GM19351 (cell line): Measurements from ENCODE around the gene CERS6.

ENCODE experiments used
- ATAC-seq: cut with Tn5 transposase; IDR thresholded peaks from one replicate; pipeline ENCODE4 v1.9.1; 2021; ENCODE audit warnings: mild to moderate bottlenecking, moderate library complexity; ENCODE audit not compliant: unreplicated experiment

CERS6 gene

GRCh38 chr2:168722592-168722991 lies 266.5 kb downstream of the CERS6 start:
- no peak for ATAC-seq

GRCh38 chr2:168723275-168723899 lies 267.3 kb downstream of the CERS6 start:
- no peak for ATAC-seq

GRCh38 chr2:168726375-168726774 lies 270.3 kb downstream of the CERS6 start:
- peak; percentile 72 for ATAC-seq

GRCh38 chr2:168727904-168728470 lies 271.9 kb downstream of the CERS6 start:
- ATAC-seq, result no peak

- no peak for ATAC-seq
Measured at GRCh38 chr2:168729455-168729854, 273.4 kb downstream of the CERS6 start.

- no peak for ATAC-seq
Measured at GRCh38 chr2:168730344-168730743, 274.3 kb downstream of the CERS6 start.

- ATAC-seq, result no peak
Measured at GRCh38 chr2:168731002-168731401, 274.9 kb downstream of the CERS6 start.

- no peak for ATAC-seq
Measured at GRCh38 chr2:168731616-168732015, 275.5 kb downstream of the CERS6 start.

- no peak for ATAC-seq
Measured at GRCh38 chr2:168732100-168732499, 276.0 kb downstream of the CERS6 start.

- no peak for ATAC-seq
Measured at GRCh38 chr2:168732506-168732905, 276.4 kb downstream of the CERS6 start.

GRCh38 chr2:168734199-168734760 lies 278.2 kb downstream of the CERS6 start:
- no peak for ATAC-seq

- ATAC-seq, result no peak
Measured at GRCh38 chr2:168736649-168737445, 280.8 kb downstream of the CERS6 start.

- no peak for ATAC-seq
Measured at GRCh38 chr2:168738062-168738461, 282.0 kb downstream of the CERS6 start.

- no peak for ATAC-seq
Measured at GRCh38 chr2:168740360-168740759, 284.3 kb downstream of the CERS6 start.

- ATAC-seq, result no peak
Measured at GRCh38 chr2:168740788-168741187, 284.7 kb downstream of the CERS6 start.

- no peak for ATAC-seq
Measured at GRCh38 chr2:168742258-168742932, 286.3 kb downstream of the CERS6 start.

GRCh38 chr2:168744844-168745243 lies 288.8 kb downstream of the CERS6 start:
- no peak for ATAC-seq

- no peak for ATAC-seq
Measured at GRCh38 chr2:168748461-168748860, 292.4 kb downstream of the CERS6 start.

GRCh38 chr2:168749297-168749696 lies 293.2 kb downstream of the CERS6 start:
- no peak for ATAC-seq

- ATAC-seq, result peak; percentile 96
Measured at GRCh38 chr2:168751104-168751740, 295.1 kb downstream of the CERS6 start.

GRCh38 chr2:168752361-168752760 lies 296.3 kb downstream of the CERS6 start:
- no peak for ATAC-seq
